HEK293 (cell line): ENCODE data around the gene PTPRH.

Experiments
- CTCF ChIA-PET: fragments of 350-600 bp; formaldehyde crosslinking; extraction: SDS; loops from one replicate; lab custom pipeline; 2021; ENCODE audit warnings: antibody characterized with exemption; lab: Yijun Ruan, JAX
- POLR2A ChIA-PET: fragments of 300-600 bp; formaldehyde crosslinking; extraction: SDS; loops from one replicate; lab custom pipeline; 2020; ENCODE audit warnings: antibody characterized with exemption, inconsistent platforms; lab: Yijun Ruan, JAX
- H3K27ac ChIP-seq: fragments of 200-500 bp; sonication (Bioruptor generic); 2 replicates; pipeline ENCODE4 v1.5.1; 2014; ENCODE audit warnings: low read depth, low read length, control low read depth, inconsistent platforms; ENCODE audit errors: extremely low read depth
- H3K36me3 ChIP-seq, 2 experiments: fragments of 200-500 bp in 1 of 2; sonication (Bioruptor generic) in 1 of 2; 1 replicate in 1 of 2; 2 replicates in 1 of 2; pipeline ENCODE4 v1.5.1; 2014 to 2017; ENCODE audit warnings: inconsistent platforms in 2 of 2, low read length in 2 of 2; ENCODE audit not compliant: control insufficient read depth in 2 of 2, insufficient read depth in 1 of 2
- H3K4me1 ChIP-seq: fragments of 200-500 bp; sonication (Bioruptor generic); 2 replicates; pipeline ENCODE4 v1.5.1; 2014; ENCODE audit warnings: mild to moderate bottlenecking, low read length, inconsistent platforms; ENCODE audit not compliant: control insufficient read depth, insufficient read depth
- H3K4me3 ChIP-seq: 2 replicates; pipeline ENCODE4 v1.5.1; 2011; ENCODE audit warnings: low read depth, mild to moderate bottlenecking, control low read depth, low read length, moderate library complexity
- H3K9me3 ChIP-seq: fragments of 200-500 bp; sonication (Bioruptor generic); 2 replicates; pipeline ENCODE4 v1.5.1; 2014; ENCODE audit warnings: low read depth, low read length, inconsistent platforms; ENCODE audit not compliant: control insufficient read depth, insufficient read depth
- EGR2 ChIP-seq: fragments of 450-650 bp; formaldehyde crosslinking; IDR thresholded peaks from 2 replicates; pipeline ENCODE4 v1.5.1; 2016; ENCODE audit warnings: low read depth, missing biosample characterization, missing genetic modification characterization
- HOXC10 ChIP-seq: sonication (generic); formaldehyde crosslinking; IDR thresholded peaks from 2 replicates; pipeline ENCODE4 v1.8.1; 2023; ENCODE audit warnings: mild to moderate bottlenecking, missing genetic modification reagents
- KLF1 ChIP-seq: fragments of 450-650 bp; formaldehyde crosslinking; IDR thresholded peaks from 2 replicates; pipeline ENCODE4 v1.5.1; 2016; ENCODE audit warnings: missing biosample characterization, missing genetic modification characterization
- KLF7 ChIP-seq: fragments of 450-650 bp; formaldehyde crosslinking; IDR thresholded peaks from 2 replicates; pipeline ENCODE4 v1.5.1; 2016; ENCODE audit warnings: missing biosample characterization, missing genetic modification characterization, borderline replicate concordance
- PBX3 ChIP-seq: sonication (generic); formaldehyde crosslinking; IDR thresholded peaks from 2 replicates; pipeline ENCODE4 v1.8.1; 2022; ENCODE audit warnings: mild to moderate bottlenecking, moderate library complexity, missing genetic modification reagents
- ZFHX2 ChIP-seq: fragments of 450-650 bp; formaldehyde crosslinking; conservative IDR thresholded peaks from 2 replicates; pipeline ENCODE4 v1.5.1; 2016; ENCODE audit warnings: missing biosample characterization, missing genetic modification characterization
- ZNF121 ChIP-seq: fragments of 450-650 bp; formaldehyde crosslinking; IDR thresholded peaks from 2 replicates; pipeline ENCODE4 v1.5.1; 2016; ENCODE audit warnings: missing biosample characterization, missing genetic modification characterization
- ZNF19 ChIP-seq: fragments of 450-650 bp; formaldehyde crosslinking; IDR thresholded peaks from 2 replicates; pipeline ENCODE4; 2016; ENCODE audit warnings: missing biosample characterization, missing genetic modification characterization, low read depth
- ZNF280C ChIP-seq: fragments of 450-650 bp; formaldehyde crosslinking; IDR thresholded peaks from 2 replicates; pipeline ENCODE4 v1.5.1; 2016; ENCODE audit warnings: missing biosample characterization, missing genetic modification characterization
- ZNF302 ChIP-seq: fragments of 450-650 bp; formaldehyde crosslinking; IDR thresholded peaks from 2 replicates; pipeline ENCODE4 v1.5.1; 2016; ENCODE audit warnings: missing biosample characterization, missing genetic modification characterization, low read depth
- ZNF37A ChIP-seq: fragments of 450-650 bp; IDR thresholded peaks from 2 replicates; pipeline ENCODE4 v1.5.1; 2018; ENCODE audit warnings: missing biosample characterization, missing genetic modification characterization
- ZNF404 ChIP-seq: fragments of 450-650 bp; formaldehyde crosslinking; IDR thresholded peaks from 2 replicates; pipeline ENCODE4 v1.5.1; 2017; ENCODE audit warnings: missing biosample characterization, missing genetic modification characterization
- ZNF449 ChIP-seq: fragments of 450-650 bp; formaldehyde crosslinking; IDR thresholded peaks from 2 replicates; pipeline ENCODE4 v1.5.1; 2017; ENCODE audit warnings: missing biosample characterization, mild to moderate bottlenecking, missing genetic modification characterization, moderate library complexity
- ZNF530 ChIP-seq: fragments of 450-650 bp; formaldehyde crosslinking; IDR thresholded peaks from 2 replicates; pipeline ENCODE4 v1.5.1; 2016; ENCODE audit warnings: low read depth, missing biosample characterization, missing genetic modification characterization
- ZNF555 ChIP-seq: fragments of 450-650 bp; formaldehyde crosslinking; conservative IDR thresholded peaks from 2 replicates; pipeline ENCODE4 v1.5.1; 2017; ENCODE audit warnings: missing biosample characterization, mild to moderate bottlenecking, missing genetic modification characterization, inconsistent platforms
- ZNF560 ChIP-seq: fragments of 450-650 bp; formaldehyde crosslinking; IDR thresholded peaks from 2 replicates; pipeline ENCODE4 v1.5.1; 2017; ENCODE audit warnings: missing biosample characterization, missing genetic modification characterization, borderline replicate concordance
- ZNF660 ChIP-seq: fragments of 450-650 bp; IDR thresholded peaks from 2 replicates; pipeline ENCODE4 v1.5.1; 2018; ENCODE audit warnings: missing biosample characterization, mild to moderate bottlenecking, missing genetic modification characterization
- ZNF776 ChIP-seq: fragments of 450-650 bp; formaldehyde crosslinking; IDR thresholded peaks from 2 replicates; pipeline ENCODE4 v1.5.0; 2017; ENCODE audit warnings: missing biosample characterization, missing genetic modification characterization, borderline replicate concordance
- ZXDB ChIP-seq: fragments of 450-650 bp; formaldehyde crosslinking; IDR thresholded peaks from 2 replicates; pipeline ENCODE4 v1.5.1; 2016; ENCODE audit warnings: missing biosample characterization, missing genetic modification characterization
- TF ChIP-seq, protein P1 (sequence below): fragments of 450-650 bp; formaldehyde crosslinking; IDR thresholded peaks from 2 replicates; pipeline ENCODE4 v1.5.1; 2016; ENCODE audit warnings: missing biosample characterization, missing genetic modification characterization
- TF ChIP-seq, protein P2 (sequence below): fragments of 450-650 bp; formaldehyde crosslinking; IDR thresholded peaks from 2 replicates; pipeline ENCODE4; 2016; ENCODE audit warnings: missing biosample characterization, missing genetic modification characterization
- TF ChIP-seq, protein P3 (sequence below): fragments of 450-650 bp; formaldehyde crosslinking; IDR thresholded peaks from 2 replicates; pipeline ENCODE4 v1.5.1; 2016; ENCODE audit warnings: missing biosample characterization, missing genetic modification characterization

Gene PTPRH

DNA sequence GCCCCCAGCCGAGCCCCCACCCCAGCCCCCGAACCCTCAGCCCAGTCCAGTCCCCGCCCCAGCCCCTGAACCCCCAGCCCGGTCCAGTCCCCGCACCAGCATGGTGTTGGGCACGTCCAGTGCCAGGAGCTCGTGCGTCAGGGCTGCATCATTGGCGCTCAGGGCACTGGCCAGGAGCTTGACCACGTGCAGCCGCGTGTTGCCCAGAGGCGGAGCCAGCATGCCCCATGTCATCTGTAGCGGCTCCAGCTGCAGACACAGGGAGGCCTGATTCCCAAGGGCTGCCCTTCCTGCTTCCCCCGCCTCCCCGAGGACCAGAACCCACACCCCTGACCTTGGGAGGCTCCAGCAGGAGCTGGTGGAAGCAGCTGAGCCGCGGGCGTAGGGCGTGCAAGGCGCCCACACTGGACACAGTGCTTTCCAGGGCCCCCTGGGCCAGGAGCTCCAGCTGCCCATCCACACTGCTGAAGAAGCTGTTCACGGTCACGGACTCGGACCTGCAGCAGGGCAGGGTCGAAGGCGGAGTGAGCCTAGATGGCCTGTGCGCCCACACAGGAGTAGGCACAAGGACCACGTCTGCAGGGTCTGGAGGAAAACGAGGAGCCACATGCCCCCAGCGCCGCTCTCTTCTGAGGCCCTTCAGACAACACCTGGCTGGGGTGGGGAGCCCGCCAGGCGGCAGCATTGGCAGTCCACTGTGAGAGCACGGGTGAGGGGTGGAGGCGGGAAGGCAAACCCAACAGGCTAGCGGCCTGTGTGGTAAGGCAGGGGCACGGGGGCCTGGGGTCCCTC is 32.0 kb upstream of the PTPRH start:
- POLR2A ChIA-PET: interaction anchor here (0.5 to 0.6 kb wide), 2 partner anchors 34 to 182 kb away, joined by 3 read pairs; no protein-coding TSS in a partner anchor
- Histone ChIP-seq H3K4me3 (no peak overlapping the region), H3K27ac (no peak overlapping the region), H3K9me3 (no peaks in the 10 kb centered on the region), H3K36me3 (peaks cover 50 to 95% of the 10 kb centered on the region in 2 experiments), H3K4me1 (no peaks in the 10 kb centered on the region)
- TF ChIP-seq ZNF404 (tag by site-specific recombination): no peak
- CTCF ChIA-PET: interaction anchor here (0.6 to 0.9 kb wide), 2 partner anchors 27 to 764 kb away, joined by 3 read pairs; no protein-coding TSS in a partner anchor

- TF ChIP-seq EGR2 (tag by site-specific recombination) (peak; percentile 68), KLF1 (tag by site-specific recombination) (no peak), ZFHX2 (peak; percentile 31)
- H3K4me1 ChIP-seq: no peaks in the 10 kb centered on the region
- H3K27ac ChIP-seq: no peak overlapping the region
- ChIA-PET CTCF (no interaction called here), POLR2A (no interaction called here)
- peaks cover 50 to 94% of the 10 kb centered on the region in 2 experiments for H3K36me3 ChIP-seq
- no peaks in the 10 kb centered on the region for H3K9me3 ChIP-seq
- H3K4me3 ChIP-seq: no peak overlapping the region
These were observed 31.4 kb upstream of the PTPRH start for GRCh38 chr19:55240713-55241020.

DNA sequence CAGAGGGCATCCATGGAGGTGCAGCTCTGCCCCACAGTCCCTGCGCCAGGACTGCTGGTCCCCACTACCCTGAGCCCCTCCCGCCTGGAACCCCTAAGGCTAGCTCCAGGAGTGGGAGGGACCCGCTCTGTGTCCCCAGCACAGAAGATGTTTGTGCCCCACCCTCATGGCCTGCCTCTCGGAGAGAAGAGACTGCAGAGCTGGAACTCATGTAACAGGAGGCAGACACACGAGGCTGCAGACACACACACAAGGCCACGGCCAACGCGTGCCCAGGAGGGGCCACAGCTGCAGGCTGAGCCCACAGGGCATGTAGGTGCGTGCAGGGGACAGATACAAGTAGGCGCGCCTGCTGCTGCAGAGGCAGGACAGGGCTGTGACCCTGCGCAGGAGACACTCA is 29.7 kb upstream of the PTPRH start:
- Histone ChIP-seq H3K27ac (no peak overlapping the region), H3K9me3 (no peaks in the 10 kb centered on the region), H3K36me3 (peaks cover 39 to 90% of the 10 kb centered on the region in 2 experiments), H3K4me1 (no peaks in the 10 kb centered on the region), H3K4me3 (no peak overlapping the region)
- no peak for TF ChIP-seq ZXDB (tag by site-specific recombination)
- TF ChIP-seq HOXC10 (CRISPR knock-in tag): no peak
- no peak for TF ChIP-seq ZNF121 (tag by site-specific recombination)
- TF ChIP-seq ZNF280C (tag by site-specific recombination): no peak
- no peak for TF ChIP-seq ZNF404 (tag by site-specific recombination)
- TF ChIP-seq ZNF660 (tag by site-specific recombination): no peak
- TF ChIP-seq, protein P1, sequence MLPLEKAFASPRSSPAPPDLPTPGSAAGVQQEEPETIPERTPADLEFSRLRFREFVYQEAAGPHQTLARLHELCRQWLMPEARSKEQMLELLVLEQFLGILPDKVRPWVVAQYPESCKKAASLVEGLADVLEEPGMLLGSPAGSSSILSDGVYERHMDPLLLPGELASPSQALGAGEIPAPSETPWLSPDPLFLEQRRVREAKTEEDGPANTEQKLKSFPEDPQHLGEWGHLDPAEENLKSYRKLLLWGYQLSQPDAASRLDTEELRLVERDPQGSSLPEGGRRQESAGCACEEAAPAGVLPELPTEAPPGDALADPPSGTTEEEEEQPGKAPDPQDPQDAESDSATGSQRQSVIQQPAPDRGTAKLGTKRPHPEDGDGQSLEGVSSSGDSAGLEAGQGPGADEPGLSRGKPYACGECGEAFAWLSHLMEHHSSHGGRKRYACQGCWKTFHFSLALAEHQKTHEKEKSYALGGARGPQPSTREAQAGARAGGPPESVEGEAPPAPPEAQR (tag by site-specific recombination): no peak
- no peak for TF ChIP-seq ZNF449 (tag by site-specific recombination)
- no peak for TF ChIP-seq KLF7 (tag by site-specific recombination)
- TF ChIP-seq ZNF555 (tag by site-specific recombination): no peak
- TF ChIP-seq, protein P2, sequence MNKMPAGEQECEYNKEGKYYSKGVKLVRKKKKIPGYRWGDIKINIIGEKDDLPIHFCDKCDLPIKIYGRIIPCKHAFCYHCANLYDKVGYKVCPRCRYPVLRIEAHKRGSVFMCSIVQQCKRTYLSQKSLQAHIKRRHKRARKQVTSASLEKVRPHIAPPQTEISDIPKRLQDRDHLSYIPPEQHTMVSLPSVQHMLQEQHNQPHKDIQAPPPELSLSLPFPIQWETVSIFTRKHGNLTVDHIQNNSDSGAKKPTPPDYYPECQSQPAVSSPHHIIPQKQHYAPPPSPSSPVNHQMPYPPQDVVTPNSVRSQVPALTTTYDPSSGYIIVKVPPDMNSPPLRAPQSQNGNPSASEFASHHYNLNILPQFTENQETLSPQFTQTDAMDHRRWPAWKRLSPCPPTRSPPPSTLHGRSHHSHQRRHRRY (tag by site-specific recombination): no peak
- no peak for TF ChIP-seq ZNF530 (tag by site-specific recombination)
- TF ChIP-seq ZNF37A (tag by site-specific recombination): no peak
- TF ChIP-seq ZNF19: no peak
- TF ChIP-seq, protein P3, sequence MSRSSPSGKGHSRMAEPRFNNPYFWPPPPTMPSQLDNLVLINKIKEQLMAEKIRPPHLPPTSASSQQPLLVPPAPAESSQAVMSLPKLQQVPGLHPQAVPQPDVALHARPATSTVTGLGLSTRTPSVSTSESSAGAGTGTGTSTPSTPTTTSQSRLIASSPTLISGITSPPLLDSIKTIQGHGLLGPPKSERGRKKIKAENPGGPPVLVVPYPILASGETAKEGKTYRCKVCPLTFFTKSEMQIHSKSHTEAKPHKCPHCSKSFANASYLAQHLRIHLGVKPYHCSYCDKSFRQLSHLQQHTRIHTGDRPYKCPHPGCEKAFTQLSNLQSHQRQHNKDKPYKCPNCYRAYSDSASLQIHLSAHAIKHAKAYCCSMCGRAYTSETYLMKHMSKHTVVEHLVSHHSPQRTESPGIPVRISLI (tag by site-specific recombination): no peak
- TF ChIP-seq ZNF776: no peak
- no peak for TF ChIP-seq PBX3 (CRISPR knock-in tag)
- TF ChIP-seq ZNF302: no peak
- no peak for TF ChIP-seq ZNF560
- POLR2A ChIA-PET: interaction anchor here (0.5 kb wide), 1 partner anchor 778 kb away, joined by 3 read pairs; no protein-coding TSS in a partner anchor
- CTCF ChIA-PET: interaction anchor here (0.5 to 0.8 kb wide), 2 partner anchors 17 to 37 kb away, joined by 3 read pairs; no protein-coding TSS in a partner anchor
